IMR-90 (cell line): ENCODE measurements around the gene TNF. TPM values are rescaled to one million over a fixed set of nuclear protein-coding genes. Genes with fewer than 3 reads are reported as not detected.
A peak's percentile ranks its signal among the peaks of the same experiment; 100 is the strongest.

ENCODE experiments used
- ATAC-seq: fragments of 200-7000 bp; cut with Tn5 transposase; 2 replicates; pipeline ENCODE4 v1.9.1; 2020; ENCODE audit warnings: low read depth, mild to moderate bottlenecking, moderate library complexity
- BruUV-seq: library from RNA; stranded (reverse); fragments of 400-500 nt; replicated peaks from 2 replicates; lab custom pipeline; 2021; lab: Mats Ljungman, UMichigan
- CTCF ChIA-PET: fragments of 300-600 bp; formaldehyde crosslinking; extraction: SDS; loops from one replicate; lab custom pipeline; 2021; ENCODE audit warnings: antibody characterized with exemption; lab: Yijun Ruan, JAX
- POLR2A ChIA-PET: fragments of 300-600 bp; sonication (Branson Sonifier 250); formaldehyde crosslinking; loops from one replicate; lab custom pipeline; 2022; ENCODE audit warnings: antibody characterized with exemption; ENCODE audit not compliant: unreplicated experiment; lab: Charles Lee
- DNase-seq: peaks from one replicate; pipeline ENCODE4 v3.0.0; 2013
- H2AFZ ChIP-seq: replicated peaks from 2 replicates; pipeline ENCODE3; 2013; ENCODE audit warnings: low read length, mild to moderate bottlenecking; ENCODE audit not compliant: poor library complexity
- H2AK5ac ChIP-seq: 2 replicates; pipeline ENCODE4 v1.6.1; 2013; ENCODE audit warnings: low read depth, low read length, inconsistent platforms
- H2AK9ac ChIP-seq: replicated peaks from 2 replicates; pipeline ENCODE3; 2013; ENCODE audit warnings: mild to moderate bottlenecking, low read depth, low read length, moderate library complexity; ENCODE audit not compliant: poor library complexity
- H2BK120ac ChIP-seq: 2 replicates; pipeline ENCODE4 v1.6.1; 2013; ENCODE audit warnings: low read depth, low read length, inconsistent platforms
- H2BK15ac ChIP-seq: 3 replicates; pipeline ENCODE4 v1.6.1; 2013; ENCODE audit warnings: low read depth, low read length, inconsistent platforms
- H2BK20ac ChIP-seq: 2 replicates; pipeline ENCODE4 v1.6.1; 2013; ENCODE audit warnings: low read depth, mild to moderate bottlenecking, inconsistent platforms, low read length, moderate library complexity
- H2BK5ac ChIP-seq: 2 replicates; pipeline ENCODE4 v1.6.1; 2013; ENCODE audit warnings: mild to moderate bottlenecking, low read depth, low read length, inconsistent platforms; ENCODE audit not compliant: poor library complexity, severe bottlenecking
- H3K14ac ChIP-seq: replicated peaks from 2 replicates; pipeline ENCODE4 v1.6.1; 2013; ENCODE audit warnings: low read depth, low read length, inconsistent platforms
- H3K18ac ChIP-seq: 2 replicates; pipeline ENCODE4 v1.6.1; 2013; ENCODE audit warnings: low read depth, low read length, control low read depth
- H3K23ac ChIP-seq: 2 replicates; pipeline ENCODE4 v1.6.1; 2013; ENCODE audit warnings: low read depth, low read length, inconsistent platforms
- H3K27ac ChIP-seq: 2 replicates; pipeline ENCODE4 v1.5.1; 2013; ENCODE audit warnings: mild to moderate bottlenecking, control low read depth, low read length; ENCODE audit not compliant: insufficient read depth
- H3K27me3 ChIP-seq: 2 replicates; pipeline ENCODE4 v1.6.1; 2013; ENCODE audit warnings: low read length; ENCODE audit not compliant: control insufficient read depth, insufficient read depth
- H3K36me3 ChIP-seq: 2 replicates; pipeline ENCODE4 v1.6.1; 2013; ENCODE audit warnings: low read length, mixed read lengths; ENCODE audit not compliant: control insufficient read depth, insufficient read depth
- H3K4ac ChIP-seq: 2 replicates; pipeline ENCODE4 v1.6.1; 2013; ENCODE audit warnings: low read depth, low read length, inconsistent platforms
- H3K4me1 ChIP-seq: 2 replicates; pipeline ENCODE4 v1.6.1; 2013; ENCODE audit warnings: low read length, mixed read lengths; ENCODE audit not compliant: control insufficient read depth, insufficient read depth
- H3K4me2 ChIP-seq: 2 replicates; pipeline ENCODE4 v1.6.1; 2013; ENCODE audit warnings: low read depth, mild to moderate bottlenecking, control low read depth, low read length, moderate library complexity
- H3K4me3 ChIP-seq: 2 replicates; pipeline ENCODE4 v1.5.1; 2013; ENCODE audit warnings: low read depth, mild to moderate bottlenecking, control low read depth, low read length, moderate library complexity; ENCODE audit not compliant: insufficient read depth
- H3K56ac ChIP-seq: 2 replicates; pipeline ENCODE4 v1.6.1; 2013; ENCODE audit warnings: low read length, inconsistent platforms; ENCODE audit not compliant: insufficient read depth; ENCODE audit errors: extremely low read depth
- H3K79me1 ChIP-seq, 2 experiments: 2 replicates each; pipeline ENCODE4 v1.6.1; 2013; ENCODE audit warnings: low read length in 2 of 2, inconsistent platforms in 1 of 2, low read depth in 1 of 2
- H3K9ac ChIP-seq: 2 replicates; pipeline ENCODE4 v1.6.1; 2013; ENCODE audit warnings: low read depth, low read length, control low read depth
- H3K9me1 ChIP-seq: 2 replicates; pipeline ENCODE4 v1.6.1; 2013; ENCODE audit warnings: low read length, inconsistent platforms; ENCODE audit not compliant: insufficient read depth
- H3K9me3 ChIP-seq: 2 replicates; pipeline ENCODE4 v1.6.1; 2013; ENCODE audit warnings: low read length; ENCODE audit not compliant: control insufficient read depth, insufficient read depth
- H4K20me1 ChIP-seq: 2 replicates; pipeline ENCODE4 v1.6.1; 2013; ENCODE audit warnings: low read length, inconsistent platforms; ENCODE audit not compliant: insufficient read depth
- H4K5ac ChIP-seq: 2 replicates; pipeline ENCODE4 v1.6.1; 2013; ENCODE audit warnings: mild to moderate bottlenecking, low read depth, low read length, control low read depth
- H4K8ac ChIP-seq, 2 experiments: 2 replicates each; pipeline ENCODE4 v1.6.1; 2013; ENCODE audit warnings: low read depth in 2 of 2, low read length in 2 of 2, control low read depth in 1 of 2, inconsistent platforms in 1 of 2
- H4K91ac ChIP-seq: 2 replicates; pipeline ENCODE4 v1.6.1; 2013; ENCODE audit warnings: low read depth, low read length, inconsistent platforms; ENCODE audit not compliant: insufficient read depth
- BHLHE40 ChIP-seq: fragments of 150-350 bp; IDR thresholded peaks from 2 replicates; pipeline ENCODE4 v1.6.1; 2016; ENCODE audit warnings: mild to moderate bottlenecking, low read depth, low read length
- CHD1 ChIP-seq: IDR thresholded peaks from 2 replicates; pipeline ENCODE4 v1.6.1; 2012; ENCODE audit warnings: low read depth, low read length, improper control_type of control experiment
- ELK1 ChIP-seq: fragments of 150-350 bp; IDR thresholded peaks from 2 replicates; pipeline ENCODE4 v1.6.1; 2016; ENCODE audit warnings: low read depth, mild to moderate bottlenecking, low read length, moderate library complexity, borderline replicate concordance
- FOS ChIP-seq: fragments of 150-350 bp; IDR thresholded peaks from 2 replicates; pipeline ENCODE4 v1.6.1; 2016; ENCODE audit warnings: low read depth, low read length
- MAZ ChIP-seq: IDR thresholded peaks from 2 replicates; pipeline ENCODE4 v1.6.1; 2012; ENCODE audit warnings: low read depth, mild to moderate bottlenecking, low read length, improper control_type of control experiment, moderate library complexity, borderline replicate concordance
- POLR2A ChIP-seq: IDR thresholded peaks from 2 replicates; pipeline ENCODE4 v1.6.1; 2012; ENCODE audit warnings: mild to moderate bottlenecking, low read depth, low read length
- RAD21 ChIP-seq: IDR thresholded peaks from 2 replicates; pipeline ENCODE4 v1.6.1; 2012; ENCODE audit warnings: low read length, improper control_type of control experiment
- RCOR1 ChIP-seq: IDR thresholded peaks from 2 replicates; pipeline ENCODE4 v1.6.1; 2012; ENCODE audit warnings: mild to moderate bottlenecking, low read length, improper control_type of control experiment; ENCODE audit not compliant: insufficient replicate concordance
- RFX5 ChIP-seq: IDR thresholded peaks from 2 replicates; pipeline ENCODE4 v1.8.0; 2012; ENCODE audit warnings: low read depth, mild to moderate bottlenecking, low read length, moderate library complexity
- USF2 ChIP-seq: fragments of 150-350 bp; IDR thresholded peaks from 2 replicates; pipeline ENCODE4 v1.6.1; 2017; ENCODE audit warnings: mild to moderate bottlenecking, antibody characterized with exemption, low read length, low read depth
- WGBS, 2 experiments: methylation state at CpG; one replicate each; pipeline versions ENCODE4 v1.1.5 to v1.1.7; 2013; ENCODE audit warnings: missing lambda C conversion rate in 2 of 2; ENCODE audit not compliant: insufficient read length in 1 of 2; ENCODE audit errors: extremely low coverage in 2 of 2; 5-methylcytosine and 5-hydroxymethylcytosine counted together
- dilution Hi-C: fragments of 300-500 bp; cut with HindIII; formaldehyde crosslinking; loops from one replicate; pipeline ENCODE4 v1.14.3; 2018; ENCODE audit warnings: low sequenced_read_pairs; ENCODE audit not compliant: unreplicated experiment
- in situ Hi-C: fragments of 300-500 bp; cut with MboI; formaldehyde crosslinking; loops from 3 replicates; pipeline ENCODE4 v1.14.3; 2019; ENCODE audit warnings: low sequenced_read_pairs, inconsistent platforms, mixed read lengths
- intact Hi-C: fragments of 100-400 bp; cut with micrococcal nuclease; formaldehyde crosslinking; loops from 2 replicates; pipeline ENCODE4 v1.10.0; 2022
- polyA plus RNA-seq, 3 experiments: library from polyadenylated mRNA; depleted of rRNA; stranded (reverse); fragments of >200 nt; gene quantifications; 2 replicates each; pipeline ENCODE4 v1.2.3, GENCODE V29; 2012; ENCODE audit warnings: low replicate concordance in 1 of 3
- total RNA-seq: library from RNA; depleted of rRNA; stranded (reverse); fragments of >200 nt; gene quantifications from 2 replicates; pipeline ENCODE4 v1.2.3, GENCODE V29; 2012
- TF ChIP-seq, protein P1 (sequence below): conservative IDR thresholded peaks from 2 replicates; pipeline ENCODE4 v1.5.1; 2012; ENCODE audit warnings: mild to moderate bottlenecking, low read depth, low read length, improper control_type of control experiment

TNF gene
- total and polyA plus RNA-seq, 2 of the 4 experiments (the other 2 are of a cell fraction), result not detected

DNA sequence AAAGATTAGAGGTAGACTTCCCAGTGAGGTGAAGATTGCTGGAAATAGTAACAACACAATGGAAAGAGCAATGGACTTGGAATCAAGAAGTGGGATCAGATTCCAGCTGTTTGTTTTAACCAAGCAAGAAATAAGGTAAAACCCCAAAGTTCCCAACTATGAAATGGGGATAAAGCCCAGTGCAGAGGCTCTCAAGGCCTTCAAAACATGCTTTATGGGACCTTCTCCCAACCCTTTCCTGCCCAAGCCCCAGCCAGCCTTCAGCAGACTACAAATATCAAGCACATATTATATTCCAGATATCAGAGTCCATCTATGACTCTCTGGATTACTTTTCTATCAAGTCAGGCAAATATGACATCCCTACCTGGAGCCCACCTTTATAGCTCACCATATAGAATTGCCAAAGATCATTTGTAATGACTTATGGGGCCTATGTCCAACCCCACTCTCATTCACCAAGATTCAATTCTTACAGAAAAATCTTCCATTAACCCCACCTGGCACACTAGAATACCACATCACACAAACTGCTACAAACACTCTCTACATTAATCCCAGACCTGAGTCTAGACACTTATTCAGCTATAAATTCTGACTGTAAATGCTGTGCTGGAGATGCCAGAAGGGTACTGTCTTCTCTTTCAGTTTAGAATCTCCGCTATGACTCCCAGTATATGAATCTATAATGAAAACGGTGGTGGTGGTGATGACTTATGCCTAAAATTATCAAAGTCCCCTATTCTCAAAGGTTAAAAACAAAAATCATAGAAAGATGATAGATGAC lies 39.6 kb upstream of the TNF start (continued):
- TF ChIP-seq FOS, result no peak

GRCh38 chr6:31538805-31539400 lies 36.5 kb upstream of the TNF start:
- dilution Hi-C loops (no loop called here), in situ Hi-C loops (no loop called here), intact Hi-C loops (no loop called here)
- ATAC-seq, result no peak
- 94% methylated on average over 3 of the region's 6 CpGs; no CpG with 5 or more reads in 1 of the 2 experiments for WGBS, 2 experiments
- Histone ChIP-seq H3K9ac (no peak overlapping the region), H3K4me2 (peak overlapping the region; percentile 29; the same call in 1 of the 2 replicates), H4K8ac (no peak overlapping the region), H4K91ac (no peak overlapping the region), H3K4ac (no peak overlapping the region), H3K27me3 (no peaks in the 10 kb centered on the region), H4K20me1 (peaks cover 78% of the 10 kb centered on the region), H3K4me1 (peaks cover 10% of the 10 kb centered on the region), H3K4me3 (no peak overlapping the region), H2BK120ac (no peak overlapping the region), H3K9me1 (0 out of 2 replicates have a peak, but pooled peaks cover 6% of the 10 kb centered on the region), H3K27ac (no peak overlapping the region), H2BK20ac (no peak overlapping the region), H2BK5ac (no peak overlapping the region), H2AK9ac (no peak overlapping the region), H2BK15ac (no peak overlapping the region), H3K18ac (no peak overlapping the region), H3K56ac (no peak overlapping the region), H3K79me1 (peaks cover 28 to 73% of the 10 kb centered on the region in 2 experiments), H3K23ac (peak overlapping the region; percentile 50; the same call in 1 of the 2 replicates), H3K9me3 (no peaks in the 10 kb centered on the region), H2AK5ac (no peak overlapping the region), H2AFZ (no peak overlapping the region), H3K36me3 (peaks cover 52% of the 10 kb centered on the region), H3K14ac (no peak overlapping the region), H4K5ac (no peak overlapping the region)
- POLR2A ChIA-PET, result no interaction called here
- no peak for DNase-seq
- CTCF ChIA-PET, result interaction anchor here (1.0 to 1.2 kb wide), 2 partner anchors 44 to 46 kb away, joined by 3 to 4 read pairs; no protein-coding TSS in a partner anchor
- no TSS peak for BruUV-seq
- TF ChIP-seq RFX5 (no peak), USF2 (no peak), POLR2A (no peak), MAZ (no peak), ELK1 (no peak), CHD1 (no peak), FOS (no peak), RAD21 (no peak), BHLHE40 (no peak), RCOR1 (no peak)
- TF ChIP-seq, protein P1, sequence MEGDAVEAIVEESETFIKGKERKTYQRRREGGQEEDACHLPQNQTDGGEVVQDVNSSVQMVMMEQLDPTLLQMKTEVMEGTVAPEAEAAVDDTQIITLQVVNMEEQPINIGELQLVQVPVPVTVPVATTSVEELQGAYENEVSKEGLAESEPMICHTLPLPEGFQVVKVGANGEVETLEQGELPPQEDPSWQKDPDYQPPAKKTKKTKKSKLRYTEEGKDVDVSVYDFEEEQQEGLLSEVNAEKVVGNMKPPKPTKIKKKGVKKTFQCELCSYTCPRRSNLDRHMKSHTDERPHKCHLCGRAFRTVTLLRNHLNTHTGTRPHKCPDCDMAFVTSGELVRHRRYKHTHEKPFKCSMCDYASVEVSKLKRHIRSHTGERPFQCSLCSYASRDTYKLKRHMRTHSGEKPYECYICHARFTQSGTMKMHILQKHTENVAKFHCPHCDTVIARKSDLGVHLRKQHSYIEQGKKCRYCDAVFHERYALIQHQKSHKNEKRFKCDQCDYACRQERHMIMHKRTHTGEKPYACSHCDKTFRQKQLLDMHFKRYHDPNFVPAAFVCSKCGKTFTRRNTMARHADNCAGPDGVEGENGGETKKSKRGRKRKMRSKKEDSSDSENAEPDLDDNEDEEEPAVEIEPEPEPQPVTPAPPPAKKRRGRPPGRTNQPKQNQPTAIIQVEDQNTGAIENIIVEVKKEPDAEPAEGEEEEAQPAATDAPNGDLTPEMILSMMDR, result no peak
